ENCODE measurements around the gene RAB43.
"Not testable (repeated sequence)": the region's sequence is repeated elsewhere in the genome, so short reads cannot be mapped to it uniquely, and the experiment has no call there.

Gene RAB43

GRCh38 chr3:129112308-129113052 lies 9.1 kb downstream of the RAB43 start:
- no peak overlapping the region for H3K4me3 ChIP-seq (replicated peaks; ENCODE audit: low read depth, low read length)
- DNase-seq (ENCODE audit: extremely low read depth, low read depth) = no peak
- no peak for TF ChIP-seq CTCF (IDR thresholded peaks at IDR 0.05; ENCODE audit: low read depth, low read length, missing control alignments)

- not testable (repeated sequence) for DNase-seq (ENCODE audit: extremely low read depth, low read depth); H3K4me3 ChIP-seq (replicated peaks; ENCODE audit: low read depth, low read length)
Observed at GRCh38 chr3:129111076-129111780, 10.4 kb downstream of the RAB43 start.

- no peak for TF ChIP-seq CTCF (IDR thresholded peaks at IDR 0.05; ENCODE audit: low read depth, low read length, missing control alignments)
Observed at GRCh38 chr3:129107793-129108192, 13.8 kb downstream of the RAB43 start.

GRCh38 chr3:129106866-129107565 lies 14.6 kb downstream of the RAB43 start:
- TF ChIP-seq CTCF (IDR thresholded peaks at IDR 0.05; ENCODE audit: low read depth, low read length, missing control alignments) = no peak
- no peak overlapping the region for H3K4me3 ChIP-seq (replicated peaks; ENCODE audit: low read depth, low read length)
- DNase-seq (ENCODE audit: extremely low read depth, low read depth) = no peak

More at GRCh38 chr3:129107793-129108192, 13.8 kb downstream of the RAB43 start:
- no peak for DNase-seq (ENCODE audit: extremely low read depth, low read depth)
- H3K4me3 ChIP-seq (replicated peaks; ENCODE audit: low read depth, low read length) = no peak overlapping the region

- TF ChIP-seq CTCF (IDR thresholded peaks at IDR 0.05; ENCODE audit: low read depth, low read length, missing control alignments) = no peak
- no peak for DNase-seq (ENCODE audit: extremely low read depth, low read depth)
- H3K4me3 ChIP-seq (replicated peaks; ENCODE audit: low read depth, low read length) = no peak overlapping the region
Observed at GRCh38 chr3:129106320-129106719, 15.3 kb downstream of the RAB43 start.

- H3K4me3 ChIP-seq (replicated peaks; ENCODE audit: low read depth, low read length) = no peak overlapping the region
- no peak for TF ChIP-seq CTCF (IDR thresholded peaks at IDR 0.05; ENCODE audit: low read depth, low read length, missing control alignments)
- no peak for DNase-seq (ENCODE audit: extremely low read depth, low read depth)
Observed at GRCh38 chr3:129105862-129106261, 15.7 kb downstream of the RAB43 start.

GRCh38 chr3:129104498-129105079 lies 17.0 kb downstream of the RAB43 start:
- no peak overlapping the region for H3K4me3 ChIP-seq (replicated peaks; ENCODE audit: low read depth, low read length)
- TF ChIP-seq CTCF (IDR thresholded peaks at IDR 0.05; ENCODE audit: low read depth, low read length, missing control alignments) = no peak
- DNase-seq (ENCODE audit: extremely low read depth, low read depth) = no peak
